ENCODE results near the gene ANKRD52.

DNA sequence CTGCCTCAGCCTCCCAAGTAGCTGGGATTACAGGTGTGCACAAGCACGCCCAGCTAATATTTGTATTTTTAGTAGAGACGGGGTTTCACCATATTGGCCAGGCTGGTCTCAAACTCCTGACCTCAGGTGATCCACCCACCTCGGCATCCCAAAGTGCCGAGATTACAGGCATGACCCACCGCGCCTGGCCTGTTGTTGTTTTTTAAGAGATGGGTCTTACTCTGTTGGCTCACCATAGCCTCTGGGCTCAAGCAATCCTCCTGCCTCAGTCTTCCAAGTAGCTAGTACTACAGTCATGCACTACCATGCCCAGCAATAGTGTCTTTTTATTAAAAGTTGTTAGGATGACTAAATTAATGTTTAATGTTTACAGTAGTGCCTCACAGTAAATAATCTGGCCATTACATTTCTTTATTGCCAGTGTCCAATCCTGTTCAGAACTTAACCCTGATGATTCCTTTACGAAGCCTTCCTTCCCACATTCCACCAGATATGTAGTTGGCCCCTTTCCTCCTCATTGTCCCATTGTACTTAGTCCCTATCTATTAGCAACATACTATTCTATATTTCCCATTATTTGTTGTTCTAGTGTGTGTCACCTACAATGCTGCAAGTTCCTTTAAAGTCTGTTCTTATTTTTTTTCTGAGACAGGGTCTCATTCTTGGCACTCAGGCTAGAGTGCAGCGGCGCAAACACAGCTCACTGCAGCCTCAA is 60.1 kb downstream of the ANKRD52 start:
- TF ChIP-seq CTCF (IDR thresholded peaks at IDR 0.05) (no peak), POLR2A (IDR thresholded peaks at IDR 0.05) (no peak)

All from Peyer's patch (tissue), 4 donors.